Measurements from ENCODE around the gene DACT2. TPM values are rescaled to one million over a fixed set of nuclear protein-coding genes. Genes with fewer than 3 reads are reported as not detected.

The DACT2 gene
- total RNA-seq, 4 donors from 2014 or later = 0.24 TPM; not detected in 3

- H3K27me3 ChIP-seq = peaks cover 0 to 11% (median 0%) of the 10 kb centered on the region in 3 donors
- H3K27ac ChIP-seq = no peak overlapping the region
- intact Hi-C loops (cut with DNase I; ENCODE audit: low total_unique reads) = no loop called here
- H3K4me3 ChIP-seq = no peak overlapping the region
- H3K36me3 ChIP-seq = no peaks in the 10 kb centered on the region
- DNase-seq (no peak), ATAC-seq (no peak)
- in situ Hi-C loops (cut with MboI; ENCODE audit: low sequenced_read_pairs in 4 of 4) = no loop called here
- TF ChIP-seq CTCF (IDR thresholded peaks at IDR 0.05 in 4 of 5, conservative IDR thresholded peaks at IDR 0.05 in 1 of 5) = no peak
- no peak for TF ChIP-seq POLR2A (IDR thresholded peaks at IDR 0.05)
- H3K9me3 ChIP-seq = no peaks in the 10 kb centered on the region
- no peaks in the 10 kb centered on the region for H3K4me1 ChIP-seq
Measured at GRCh38 chr6:168330403-168330802, 10.8 kb upstream of the DACT2 start.

GRCh38 chr6:168328086-168328485, 8.5 kb upstream of the DACT2 start:
- no peak overlapping the region for H3K27ac ChIP-seq
- no peaks in the 10 kb centered on the region for H3K36me3 ChIP-seq
- no peak for DNase-seq
- H3K27me3 ChIP-seq = peaks cover 0 to 7% (median 5%) of the 10 kb centered on the region in 3 donors
- no peaks in the 10 kb centered on the region for H3K4me1 ChIP-seq
- ATAC-seq = no peak
- no peak overlapping the region for H3K4me3 ChIP-seq
- intact Hi-C loops (cut with DNase I; ENCODE audit: low total_unique reads) (no loop called here), in situ Hi-C loops (cut with MboI; ENCODE audit: low sequenced_read_pairs in 4 of 4) (no loop called here)
- no peak for TF ChIP-seq CTCF (IDR thresholded peaks at IDR 0.05 in 4 of 5, conservative IDR thresholded peaks at IDR 0.05 in 1 of 5)
- TF ChIP-seq POLR2A (IDR thresholded peaks at IDR 0.05) = no peak
- no peaks in the 10 kb centered on the region for H3K9me3 ChIP-seq

DNA sequence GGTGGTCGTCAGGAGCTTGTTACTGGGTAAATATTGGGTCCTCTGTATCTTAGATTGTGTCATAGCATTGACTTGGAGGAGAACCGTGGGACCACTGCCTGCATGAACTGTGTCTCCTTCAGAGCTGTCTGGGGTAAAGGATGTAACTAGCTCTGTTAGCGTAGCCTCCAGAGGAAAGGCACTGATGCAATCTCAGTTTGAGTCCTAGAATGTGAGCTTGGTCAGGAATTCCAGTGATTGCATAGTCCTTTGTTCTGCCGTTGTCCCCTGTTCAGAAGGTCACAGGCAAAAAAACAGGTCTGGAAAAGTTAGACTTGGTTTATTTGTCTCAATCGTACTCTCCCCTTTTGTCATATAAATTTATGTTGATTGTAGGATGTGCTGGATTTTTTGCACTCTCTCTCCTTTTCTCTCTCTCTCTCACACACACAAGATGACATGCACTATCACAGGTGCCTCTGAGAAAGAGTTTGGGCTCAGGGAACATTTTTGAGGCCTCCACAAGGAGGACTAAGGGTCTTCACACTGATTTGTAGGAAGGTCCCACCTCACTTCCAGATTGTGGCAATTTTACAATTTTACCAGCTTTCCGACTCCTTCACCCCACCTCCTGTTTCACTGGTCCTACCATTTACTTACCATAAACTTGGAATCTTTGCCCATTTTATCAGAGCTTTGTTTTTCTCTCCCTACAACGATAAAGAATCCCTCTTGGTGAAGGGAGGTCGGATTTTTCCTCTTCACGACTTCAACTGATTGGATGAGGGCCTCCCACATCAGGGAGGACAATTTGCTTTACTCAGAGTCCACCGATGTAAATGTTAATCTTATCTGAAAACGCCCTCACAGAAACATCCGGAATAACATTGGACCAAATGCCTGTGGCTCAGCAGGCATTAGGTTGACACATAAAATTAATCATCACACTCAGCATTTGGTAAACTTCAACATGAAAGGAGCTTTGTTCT, 7.0 kb upstream of the DACT2 start:
- no peak overlapping the region for H3K27ac ChIP-seq
- in situ Hi-C loops (cut with MboI; ENCODE audit: low sequenced_read_pairs in 4 of 4) (no loop called here), intact Hi-C loops (cut with DNase I; ENCODE audit: low total_unique reads) (no loop called here)
- H3K4me3 ChIP-seq = no peak overlapping the region
- ATAC-seq (no peak), DNase-seq (no peak)
- H3K27me3 ChIP-seq = peaks cover 0 to 18% (median 15%) of the 10 kb centered on the region in 3 donors
- no peaks in the 10 kb centered on the region for H3K36me3 ChIP-seq
- no peak for TF ChIP-seq POLR2A (IDR thresholded peaks at IDR 0.05)
- TF ChIP-seq CTCF (IDR thresholded peaks at IDR 0.05 in 4 of 5, conservative IDR thresholded peaks at IDR 0.05 in 1 of 5) = no peak
- H3K4me1 ChIP-seq = no peaks in the 10 kb centered on the region
- H3K9me3 ChIP-seq = no peaks in the 10 kb centered on the region

DNA sequence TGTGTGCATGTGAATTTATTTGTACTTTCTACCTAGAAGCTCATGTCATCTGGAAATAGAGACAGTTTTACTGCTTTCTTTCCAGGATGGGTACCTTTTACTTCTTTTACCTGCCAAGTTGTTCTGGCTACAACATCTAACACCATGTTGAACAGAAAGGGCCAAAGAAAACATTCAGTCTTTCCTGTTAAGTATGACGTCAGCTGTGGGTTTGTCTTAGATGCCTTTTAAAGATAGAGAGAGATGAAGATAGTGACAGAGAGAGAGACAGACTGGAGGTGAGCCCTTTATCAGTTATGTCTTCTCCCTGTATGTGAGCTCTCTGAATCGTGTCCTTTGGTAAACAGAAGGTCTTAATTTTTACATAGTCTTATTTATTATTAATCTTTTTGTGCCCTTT, 3.4 kb upstream of the DACT2 start:
- TF ChIP-seq POLR2A (IDR thresholded peaks at IDR 0.05) (no peak), CTCF (IDR thresholded peaks at IDR 0.05 in 4 of 5, conservative IDR thresholded peaks at IDR 0.05 in 1 of 5) (no peak)
- in situ Hi-C loops (cut with MboI; ENCODE audit: low sequenced_read_pairs in 4 of 4) = no loop called here
- H3K27ac ChIP-seq = no peak overlapping the region
- intact Hi-C loops (cut with DNase I; ENCODE audit: low total_unique reads) = no loop called here
- DNase-seq (no peak), ATAC-seq (no peak)
- no peaks in the 10 kb centered on the region for H3K36me3 ChIP-seq
- no peak overlapping the region for H3K4me3 ChIP-seq
- peaks cover 19 to 33% (median 28%) of the 10 kb centered on the region in 3 donors for H3K27me3 ChIP-seq
- H3K4me1 ChIP-seq = no peaks in the 10 kb centered on the region
- H3K9me3 ChIP-seq = no peaks in the 10 kb centered on the region

Measured in gastrocnemius medialis (tissue), 4 donors.